B cell (primary cell): ENCODE measurements around the gene ZNF579. TPM values are rescaled to one million over a fixed set of nuclear protein-coding genes. Genes with fewer than 3 reads are reported as not detected.

Experiments
- ATAC-seq: fragments of 200-7000 bp; cut with Tn5 transposase; one replicate; pipeline ENCODE4 v1.10.0; 2021; ENCODE audit warnings: low read depth, mild to moderate bottlenecking, moderate number of reproducible peaks, moderate library complexity
- CTCF ChIA-PET: fragments of 350-600 bp; sonication (Branson Sonifier 250); formaldehyde crosslinking; loops from one replicate; lab custom pipeline; 2021; ENCODE audit warnings: antibody characterized with exemption, inconsistent platforms; lab: Charles Lee
- POLR2A ChIA-PET: fragments of 350-600 bp; sonication (Branson Sonifier 250); formaldehyde crosslinking; loops from one replicate; lab custom pipeline; 2021; ENCODE audit warnings: antibody characterized with exemption; lab: Charles Lee
- DNase-seq: peaks from one replicate; pipeline ENCODE4 v3.0.0; 2013
- H2AFZ ChIP-seq: 2 replicates; pipeline ENCODE4 v1.6.1; 2012; ENCODE audit warnings: mild to moderate bottlenecking, low read depth, low read length; ENCODE audit not compliant: insufficient read depth, poor library complexity, severe bottlenecking
- H3K27ac ChIP-seq, 2 donors: 1 replicate in 1 of 2; 2 replicates in 1 of 2; pipeline ENCODE4 v1.5.1; 2012 to 2013; ENCODE audit warnings: low read length in 2 of 2, mild to moderate bottlenecking in 2 of 2, moderate library complexity in 1 of 2
- H3K27me3 ChIP-seq, 4 experiments: fragments of 200-600 bp in 1 of 4; sonication (generic) in 1 of 4; replicated peaks in 1 of 4; 1 replicate in 2 of 4; 2 replicates in 2 of 4; pipeline versions ENCODE4 v1.6.1 to v1.7.0; 2013 to 2016; ENCODE audit warnings: low read length in 3 of 4, mild to moderate bottlenecking in 2 of 4, mixed read lengths in 1 of 4, moderate library complexity in 1 of 4; ENCODE audit not compliant: insufficient read depth in 4 of 4, control insufficient read depth in 3 of 4; ENCODE audit errors: control extremely low read depth in 1 of 4
- H3K36me3 ChIP-seq, 2 experiments: replicated peaks in 1 of 2; 1 replicate in 1 of 2; 2 replicates in 1 of 2; pipeline versions ENCODE4 v1.6.1 to v1.7.1; 2013; ENCODE audit warnings: low read length in 1 of 2; ENCODE audit not compliant: insufficient read depth in 2 of 2, control insufficient read depth in 1 of 2; ENCODE audit errors: control extremely low read depth in 1 of 2, extremely low read depth in 1 of 2
- H3K4me1 ChIP-seq, 2 donors: fragments of 200-600 bp in 1 of 2; sonication (generic) in 1 of 2; 1 replicate in 1 of 2; 2 replicates in 1 of 2; pipeline versions ENCODE4 v1.5.1 to v1.6.1; 2013 to 2017; ENCODE audit warnings: low read length in 2 of 2; ENCODE audit not compliant: control insufficient read depth in 2 of 2, insufficient read depth in 2 of 2
- H3K4me2 ChIP-seq: replicated peaks from 2 replicates; pipeline ENCODE3; 2012; ENCODE audit warnings: mild to moderate bottlenecking, low read depth, low read length; ENCODE audit not compliant: poor library complexity, severe bottlenecking
- H3K4me3 ChIP-seq, 5 experiments: fragments of 200-600 bp in 1 of 5; sonication (generic) in 1 of 5; 1 replicate in 3 of 5; 2 replicates in 2 of 5; pipeline versions ENCODE4 v1.5.1 to v1.7.0; 2011 to 2016; ENCODE audit warnings: low read length in 4 of 5, mild to moderate bottlenecking in 4 of 5, low read depth in 2 of 5, control low read depth in 1 of 5, moderate library complexity in 1 of 5; ENCODE audit not compliant: insufficient read depth in 1 of 5; ENCODE audit errors: control extremely low read depth in 1 of 5, extremely low read depth in 1 of 5
- H3K79me2 ChIP-seq: fragments of 200-600 bp; sonication (generic); one replicate; pipeline ENCODE4 v1.6.0; 2016; ENCODE audit warnings: low read length; ENCODE audit not compliant: control insufficient read depth, insufficient read depth
- H3K9ac ChIP-seq: fragments of 200-600 bp; sonication (generic); 2 replicates; pipeline ENCODE4 v1.6.1; 2017; ENCODE audit warnings: mild to moderate bottlenecking, low read length, moderate library complexity
- H3K9me3 ChIP-seq, 3 donors: one replicate each; pipeline versions ENCODE4 v1.6.1 to v1.7.1; 2013; ENCODE audit warnings: low read length in 2 of 3; ENCODE audit not compliant: control insufficient read depth in 2 of 3, insufficient read depth in 1 of 3; ENCODE audit errors: control extremely low read depth in 1 of 3
- H4K20me1 ChIP-seq: 2 replicates; pipeline ENCODE4 v1.6.0; 2012; ENCODE audit warnings: mild to moderate bottlenecking, low read length; ENCODE audit not compliant: insufficient read depth, control insufficient read depth, poor library complexity, severe bottlenecking
- H3K27ac Mint-ChIP-seq: one replicate; pipeline ENCODE4 v1.8.0; 2021; ENCODE audit warnings: mixed read lengths
- H3K27me3 Mint-ChIP-seq: one replicate; pipeline ENCODE4 v1.8.0; 2021; ENCODE audit warnings: mixed read lengths
- H3K4me1 Mint-ChIP-seq: one replicate; pipeline ENCODE4 v1.8.0; 2021; ENCODE audit warnings: mixed read lengths
- H3K4me3 Mint-ChIP-seq: one replicate; pipeline ENCODE4 v1.8.0; 2021; ENCODE audit warnings: mixed read lengths
- H3K9me3 Mint-ChIP-seq: one replicate; pipeline ENCODE4 v1.8.0; 2022; ENCODE audit warnings: mixed read lengths; ENCODE audit not compliant: insufficient read depth
- CTCF ChIP-seq: fragments of 200-600 bp; IDR thresholded peaks from one replicate; pipeline ENCODE4 v1.8.0; 2022; ENCODE audit warnings: antibody characterized with exemption, mild to moderate bottlenecking
- EZH2 ChIP-seq: IDR thresholded peaks from 2 replicates; pipeline ENCODE4 v1.6.1; 2012; ENCODE audit warnings: borderline replicate concordance, low read depth, mild to moderate bottlenecking, moderate library complexity, low read length; ENCODE audit not compliant: insufficient read depth, poor library complexity, severe bottlenecking
- WGBS: methylation state at CpG from one replicate; pipeline ENCODE4 v1.1.5; 2013; ENCODE audit warnings: missing lambda C conversion rate; ENCODE audit not compliant: insufficient coverage; 5-methylcytosine and 5-hydroxymethylcytosine counted together
- intact Hi-C: fragments of 100-400 bp; cut with micrococcal nuclease; formaldehyde crosslinking; loops from one replicate; pipeline ENCODE4 v1.10.0; 2022
- polyA plus RNA-seq: library from polyadenylated mRNA; depleted of rRNA; stranded (reverse); fragments of >200 nt; gene quantifications from 2 replicates; pipeline ENCODE4 v1.2.3, GENCODE V29; 2012
- total RNA-seq, 2 donors: library from RNA; stranded (reverse); fragments of 120-200 nt in 1 of 2; gene quantifications; 1 replicate in 1 of 2; 2 replicates in 1 of 2; pipeline versions ENCODE4 v1.2.3 to v1.2.4, GENCODE V29; 2013 to 2022

ZNF579 gene
- total and polyA plus RNA-seq, 2 donors (not counting 1 experiment from before 2014, with no cell fraction given), result 3.7 to 10.3 TPM

GRCh38 chr19:55616395-55616875 is 35.8 kb upstream of the ZNF579 start:
- CTCF ChIA-PET, result interaction anchor here (0.8 kb wide), 1 partner anchor 23 kb away, joined by 3 read pairs; no protein-coding TSS in a partner anchor
- WGBS, result 97% methylated on average over 38 of the region's 38 CpGs
- peaks cover 29% of the 10 kb centered on the region for H3K79me2 ChIP-seq

More at GRCh38 chr19:55616395-55616875, 35.8 kb upstream of the ZNF579 start:
- H3K4me1 ChIP-seq, result peaks cover 14 to 16% of the 10 kb centered on the region in 2 donors
- H3K4me2 ChIP-seq, result no peak overlapping the region
- H3K9me3 Mint-ChIP-seq, result no peaks in the 10 kb centered on the region
- H2AFZ ChIP-seq, result no peak overlapping the region
- H3K4me3 ChIP-seq, result no peak overlapping the region
- POLR2A ChIA-PET, result no interaction called here
- H3K9ac ChIP-seq, result no peak overlapping the region
- no peak for DNase-seq
- peak overlapping the region; percentile 78 for H3K27ac Mint-ChIP-seq
- TF ChIP-seq CTCF (no peak), EZH2 (no peak)
- H3K27ac ChIP-seq, result no peak overlapping the region
- intact Hi-C loops, result no loop called here
- peaks cover 30% of the 10 kb centered on the region for H4K20me1 ChIP-seq
- no peaks in the 10 kb centered on the region for H3K9me3 ChIP-seq
- H3K36me3 ChIP-seq, result peaks cover 0 to 21% of the 10 kb centered on the region in 2 experiments
- H3K4me3 Mint-ChIP-seq, result no peak overlapping the region
- no peak for ATAC-seq
- peaks cover 20% of the 10 kb centered on the region for H3K4me1 Mint-ChIP-seq
- H3K27me3 ChIP-seq, result no peaks in the 10 kb centered on the region
- no peaks in the 10 kb centered on the region for H3K27me3 Mint-ChIP-seq
